Liver (tissue), 9 donors: Measurements from ENCODE around the gene PLPP6. TPM values are rescaled to one million over a fixed set of nuclear protein-coding genes. Genes with fewer than 3 reads are reported as not detected.

Experiments used
- DNase-seq: peaks from one replicate; pipeline ENCODE4 v3.0.0-alpha.2; 2017; ENCODE audit warnings: low spot score
- H3K27ac ChIP-seq, 2 donors: one replicate each; pipeline ENCODE4 v1.7.0; 2013; ENCODE audit warnings: inconsistent platforms in 2 of 2, low read length in 2 of 2, control low read depth in 1 of 2, low read depth in 1 of 2, mild to moderate bottlenecking in 1 of 2
- H3K27me3 ChIP-seq, 4 donors: one replicate each; pipeline versions ENCODE4 v1.6.1 to v1.7.0; 2013; ENCODE audit warnings: low read length in 3 of 4, inconsistent platforms in 1 of 4, mild to moderate bottlenecking in 1 of 4, moderate library complexity in 1 of 4; ENCODE audit not compliant: control insufficient read depth in 4 of 4, insufficient read depth in 4 of 4
- H3K36me3 ChIP-seq, 4 donors: one replicate each; pipeline versions ENCODE4 v1.6.1 to v1.7.0; 2013; ENCODE audit warnings: low read length in 3 of 4, mild to moderate bottlenecking in 3 of 4, low read depth in 1 of 4, moderate library complexity in 1 of 4; ENCODE audit not compliant: control insufficient read depth in 4 of 4, insufficient read depth in 3 of 4
- H3K4me1 ChIP-seq, 4 donors: one replicate each; pipeline versions ENCODE4 v1.6.1 to v1.7.0; 2013; ENCODE audit warnings: low read length in 3 of 4, mild to moderate bottlenecking in 3 of 4, moderate library complexity in 1 of 4; ENCODE audit not compliant: control insufficient read depth in 4 of 4, insufficient read depth in 4 of 4
- H3K4me3 ChIP-seq, 3 donors: one replicate each; pipeline versions ENCODE4 v1.6.1 to v1.7.0; 2013; ENCODE audit warnings: low read length in 3 of 3, control low read depth in 1 of 3, low read depth in 1 of 3, mild to moderate bottlenecking in 1 of 3
- H3K9ac ChIP-seq, 2 donors: one replicate each; pipeline ENCODE4 v1.7.0; 2013; ENCODE audit warnings: low read length in 2 of 2, mild to moderate bottlenecking in 2 of 2, moderate library complexity in 2 of 2, control low read depth in 1 of 2, low read depth in 1 of 2
- H3K9me3 ChIP-seq, 4 donors: one replicate each; pipeline versions ENCODE4 v1.6.1 to v1.7.0; 2013; ENCODE audit warnings: low read length in 3 of 4; ENCODE audit not compliant: control insufficient read depth in 4 of 4
- EGR1 ChIP-seq, 2 donors: IDR thresholded peaks; 2 replicates each; pipeline ENCODE4 v1.6.1; 2016 to 2018; ENCODE audit warnings: antibody characterized with exemption in 2 of 2, low read depth in 2 of 2
- FOXA1 ChIP-seq: IDR thresholded peaks from 2 replicates; pipeline ENCODE4 v1.6.1; 2016; ENCODE audit warnings: antibody characterized with exemption
- FOXA2 ChIP-seq: IDR thresholded peaks from 2 replicates; pipeline ENCODE4 v1.6.1; 2016; ENCODE audit warnings: antibody characterized with exemption
- GABPA ChIP-seq, 2 donors: IDR thresholded peaks in 1 of 2; conservative IDR thresholded peaks in 1 of 2; 2 replicates each; pipeline ENCODE4 v1.6.1; 2016; ENCODE audit warnings: antibody characterized with exemption in 2 of 2, mild to moderate bottlenecking in 1 of 2, moderate library complexity in 1 of 2
- HNF4A ChIP-seq, 2 donors: conservative IDR thresholded peaks; 2 replicates each; pipeline ENCODE4 v1.6.1; 2016; ENCODE audit warnings: antibody characterized with exemption in 2 of 2, mild to moderate bottlenecking in 2 of 2
- HNF4G ChIP-seq: IDR thresholded peaks from 2 replicates; pipeline ENCODE4 v1.6.1; 2016; ENCODE audit warnings: antibody characterized with exemption
- JUND ChIP-seq, 2 donors: IDR thresholded peaks; 2 replicates each; pipeline ENCODE4 v1.6.1; 2016; ENCODE audit warnings: antibody characterized with exemption in 2 of 2
- NR2F2 ChIP-seq: IDR thresholded peaks from 2 replicates; pipeline ENCODE4 v1.6.1; 2016; ENCODE audit warnings: antibody characterized with exemption
- RAD21 ChIP-seq, 2 donors: IDR thresholded peaks; 2 replicates each; pipeline ENCODE4 v1.6.1; 2016; ENCODE audit warnings: antibody characterized with exemption in 2 of 2, mild to moderate bottlenecking in 2 of 2
- RXRA ChIP-seq, 2 donors: IDR thresholded peaks; 2 replicates each; pipeline ENCODE4 v1.6.1; 2017 to 2018; ENCODE audit warnings: antibody characterized with exemption in 2 of 2, mild to moderate bottlenecking in 1 of 2
- SP1 ChIP-seq: IDR thresholded peaks from 2 replicates; pipeline ENCODE4 v1.6.1; 2018; ENCODE audit warnings: antibody characterized with exemption, mild to moderate bottlenecking
- TAF1 ChIP-seq: conservative IDR thresholded peaks from 2 replicates; pipeline ENCODE4 v1.6.1; 2016; ENCODE audit warnings: antibody characterized with exemption, mild to moderate bottlenecking
- YY1 ChIP-seq: IDR thresholded peaks from 2 replicates; pipeline ENCODE4 v1.6.1; 2016; ENCODE audit warnings: antibody characterized with exemption, mild to moderate bottlenecking
- WGBS: extraction: QIAGEN DNeasy Blood & Tissue Kit; methylation state at CpG from one replicate; pipeline ENCODE4 v1.1.7; 2013; 5-methylcytosine and 5-hydroxymethylcytosine counted together
- polyA plus RNA-seq, 2 donors: library from polyadenylated mRNA; stranded (reverse) in 1 of 2; unstranded in 1 of 2; fragments of 200-250 nt in 1 of 2; fragments of >200 nt in 1 of 2; fragmentation: Nextera tagmentation in 1 of 2; extraction: Ambion mirVana in 1 of 2; gene quantifications; one replicate each; pipeline versions ENCODE4 v1.2.1 to v1.2.3, GENCODE V29; 2013 to 2015
- total RNA-seq, 2 donors: library from RNA; depleted of rRNA; stranded (reverse); fragments of >200 nt; gene quantifications; one replicate each; pipeline ENCODE4 v1.2.3, GENCODE V29; 2014
- TF ChIP-seq, protein P1 (sequence below): IDR thresholded peaks from 2 replicates; pipeline ENCODE4 v1.6.1; 2016; ENCODE audit warnings: antibody characterized with exemption, mild to moderate bottlenecking
- TF ChIP-seq, protein P2 (sequence below): IDR thresholded peaks from 2 replicates; pipeline ENCODE4 v1.6.1; 2016; ENCODE audit warnings: antibody characterized with exemption
- TF ChIP-seq, protein P3 (sequence below): IDR thresholded peaks from 2 replicates; pipeline ENCODE4 v1.6.1; 2016; ENCODE audit warnings: antibody characterized with exemption
- TF ChIP-seq, protein P4 (sequence below): IDR thresholded peaks from 2 replicates; pipeline ENCODE4 v1.6.1; 2016; ENCODE audit warnings: antibody characterized with exemption
- TF ChIP-seq, protein P5 (sequence below): fragments of 150-350 bp; IDR thresholded peaks from 2 replicates; pipeline ENCODE4 v1.5.1; 2017; ENCODE audit warnings: improper control_type of control experiment, low read depth, low read length; ENCODE audit not compliant: missing input control
- donor health status: healthy.
- donor health status: healthy.
- donor health status: healthy.
- donor health status: healthy.
- donor health status: healthy.

The PLPP6 gene
- total and polyA plus RNA-seq, 4 donors, result 9.5 to 11.8 (median 11.1) TPM

DNA sequence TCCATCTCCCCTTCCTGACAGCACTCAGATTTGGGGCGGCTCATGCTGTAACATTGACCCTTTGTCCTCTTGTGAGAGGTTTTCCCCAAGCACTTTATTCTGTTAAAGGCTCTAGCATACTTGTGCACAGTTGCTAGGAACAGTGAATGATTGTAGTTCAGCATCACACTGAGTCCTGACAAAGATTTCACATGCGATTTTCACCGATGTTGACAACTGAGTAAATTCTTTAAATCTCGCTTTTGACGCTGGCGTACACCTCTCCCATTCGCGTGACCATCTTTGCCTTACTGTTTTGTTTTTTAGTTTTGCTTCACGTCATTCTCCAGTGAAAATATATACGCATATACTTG lies 18.1 kb downstream of the PLPP6 start:
- 2% methylated on average over 10 of the region's 10 CpGs for WGBS
- H3K9me3 ChIP-seq, result no peaks in the 10 kb centered on the region
- no peak for DNase-seq
- H3K27ac ChIP-seq, result peak overlapping the region; percentile 98 to 99
- peaks cover 4 to 22% (median 7%) of the 10 kb centered on the region in 4 donors for H3K4me1 ChIP-seq
- peak overlapping the region; percentile 85 to 98 (median 87) for H3K4me3 ChIP-seq
- H3K27me3 ChIP-seq, result no peaks in the 10 kb centered on the region
- peaks cover 0 to 7% (median 4%) of the 10 kb centered on the region in 4 donors for H3K36me3 ChIP-seq
- peak overlapping the region; percentile 83 to 95 for H3K9ac ChIP-seq
- no peak for TF ChIP-seq FOXA2
- TF ChIP-seq HNF4A (conservative IDR thresholded peaks at IDR 0.05), result peak; percentile 24 to 35

DNA sequence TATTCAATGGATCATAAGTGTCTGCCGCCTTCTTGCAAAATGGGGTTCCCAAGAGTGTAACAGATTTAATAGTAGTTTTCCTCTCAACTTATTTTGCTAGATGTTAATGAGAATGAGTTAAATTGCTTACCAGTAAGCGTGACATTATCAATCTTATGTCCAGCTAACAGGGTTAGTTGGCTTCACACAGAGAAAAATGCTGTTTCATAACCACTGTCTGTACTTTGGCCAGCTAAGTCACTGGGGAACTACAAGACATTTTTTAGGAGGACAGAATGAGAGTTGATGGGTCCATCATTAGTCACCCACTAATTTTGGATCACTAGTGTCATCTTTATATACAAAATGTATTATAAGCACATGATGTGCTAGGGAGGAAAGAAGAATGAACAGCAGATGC lies 18.7 kb downstream of the PLPP6 start:
- peaks cover 0 to 13% (median 9%) of the 10 kb centered on the region in 4 donors for H3K36me3 ChIP-seq
- WGBS, result 25% methylated on average over 2 of the region's 2 CpGs
- peak overlapping the region; percentile 83 to 95 for H3K9ac ChIP-seq
- H3K27me3 ChIP-seq, result no peaks in the 10 kb centered on the region
- no peak for DNase-seq
- TF ChIP-seq TAF1 (no peak), HNF4A (conservative IDR thresholded peaks at IDR 0.05) (peak; percentile 73 to 82), HNF4G (peak; percentile 33), GABPA (IDR thresholded peaks at IDR 0.05 in 1 of 2, conservative IDR thresholded peaks at IDR 0.05 in 1 of 2) (no peak), RAD21 (IDR thresholded peaks at IDR 0.05) (peak in 1 of 2 donors; percentile 12), YY1 (peak; percentile 58), FOXA2 (no peak), JUND (IDR thresholded peaks at IDR 0.05) (peak in 1 of 2 donors; percentile 34), EGR1 (IDR thresholded peaks at IDR 0.05; ENCODE audit: low read depth in 2 of 2) (no peak), FOXA1 (no peak), SP1 (no peak), RXRA (IDR thresholded peaks at IDR 0.05) (peak in 1 of 2 donors; percentile 16), NR2F2 (no peak)
- TF ChIP-seq, protein P1, sequence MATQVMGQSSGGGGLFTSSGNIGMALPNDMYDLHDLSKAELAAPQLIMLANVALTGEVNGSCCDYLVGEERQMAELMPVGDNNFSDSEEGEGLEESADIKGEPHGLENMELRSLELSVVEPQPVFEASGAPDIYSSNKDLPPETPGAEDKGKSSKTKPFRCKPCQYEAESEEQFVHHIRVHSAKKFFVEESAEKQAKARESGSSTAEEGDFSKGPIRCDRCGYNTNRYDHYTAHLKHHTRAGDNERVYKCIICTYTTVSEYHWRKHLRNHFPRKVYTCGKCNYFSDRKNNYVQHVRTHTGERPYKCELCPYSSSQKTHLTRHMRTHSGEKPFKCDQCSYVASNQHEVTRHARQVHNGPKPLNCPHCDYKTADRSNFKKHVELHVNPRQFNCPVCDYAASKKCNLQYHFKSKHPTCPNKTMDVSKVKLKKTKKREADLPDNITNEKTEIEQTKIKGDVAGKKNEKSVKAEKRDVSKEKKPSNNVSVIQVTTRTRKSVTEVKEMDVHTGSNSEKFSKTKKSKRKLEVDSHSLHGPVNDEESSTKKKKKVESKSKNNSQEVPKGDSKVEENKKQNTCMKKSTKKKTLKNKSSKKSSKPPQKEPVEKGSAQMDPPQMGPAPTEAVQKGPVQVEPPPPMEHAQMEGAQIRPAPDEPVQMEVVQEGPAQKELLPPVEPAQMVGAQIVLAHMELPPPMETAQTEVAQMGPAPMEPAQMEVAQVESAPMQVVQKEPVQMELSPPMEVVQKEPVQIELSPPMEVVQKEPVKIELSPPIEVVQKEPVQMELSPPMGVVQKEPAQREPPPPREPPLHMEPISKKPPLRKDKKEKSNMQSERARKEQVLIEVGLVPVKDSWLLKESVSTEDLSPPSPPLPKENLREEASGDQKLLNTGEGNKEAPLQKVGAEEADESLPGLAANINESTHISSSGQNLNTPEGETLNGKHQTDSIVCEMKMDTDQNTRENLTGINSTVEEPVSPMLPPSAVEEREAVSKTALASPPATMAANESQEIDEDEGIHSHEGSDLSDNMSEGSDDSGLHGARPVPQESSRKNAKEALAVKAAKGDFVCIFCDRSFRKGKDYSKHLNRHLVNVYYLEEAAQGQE, result peak; percentile 39
- TF ChIP-seq, protein P2, sequence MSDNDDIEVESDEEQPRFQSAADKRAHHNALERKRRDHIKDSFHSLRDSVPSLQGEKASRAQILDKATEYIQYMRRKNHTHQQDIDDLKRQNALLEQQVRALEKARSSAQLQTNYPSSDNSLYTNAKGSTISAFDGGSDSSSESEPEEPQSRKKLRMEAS, result peak; percentile 53
- TF ChIP-seq, protein P3, sequence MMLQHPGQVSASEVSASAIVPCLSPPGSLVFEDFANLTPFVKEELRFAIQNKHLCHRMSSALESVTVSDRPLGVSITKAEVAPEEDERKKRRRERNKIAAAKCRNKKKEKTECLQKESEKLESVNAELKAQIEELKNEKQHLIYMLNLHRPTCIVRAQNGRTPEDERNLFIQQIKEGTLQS, result no peak
- TF ChIP-seq, protein P4, sequence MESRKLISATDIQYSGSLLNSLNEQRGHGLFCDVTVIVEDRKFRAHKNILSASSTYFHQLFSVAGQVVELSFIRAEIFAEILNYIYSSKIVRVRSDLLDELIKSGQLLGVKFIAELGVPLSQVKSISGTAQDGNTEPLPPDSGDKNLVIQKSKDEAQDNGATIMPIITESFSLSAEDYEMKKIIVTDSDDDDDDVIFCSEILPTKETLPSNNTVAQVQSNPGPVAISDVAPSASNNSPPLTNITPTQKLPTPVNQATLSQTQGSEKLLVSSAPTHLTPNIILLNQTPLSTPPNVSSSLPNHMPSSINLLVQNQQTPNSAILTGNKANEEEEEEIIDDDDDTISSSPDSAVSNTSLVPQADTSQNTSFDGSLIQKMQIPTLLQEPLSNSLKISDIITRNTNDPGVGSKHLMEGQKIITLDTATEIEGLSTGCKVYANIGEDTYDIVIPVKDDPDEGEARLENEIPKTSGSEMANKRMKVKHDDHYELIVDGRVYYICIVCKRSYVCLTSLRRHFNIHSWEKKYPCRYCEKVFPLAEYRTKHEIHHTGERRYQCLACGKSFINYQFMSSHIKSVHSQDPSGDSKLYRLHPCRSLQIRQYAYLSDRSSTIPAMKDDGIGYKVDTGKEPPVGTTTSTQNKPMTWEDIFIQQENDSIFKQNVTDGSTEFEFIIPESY, result no peak
- TF ChIP-seq, protein P5, sequence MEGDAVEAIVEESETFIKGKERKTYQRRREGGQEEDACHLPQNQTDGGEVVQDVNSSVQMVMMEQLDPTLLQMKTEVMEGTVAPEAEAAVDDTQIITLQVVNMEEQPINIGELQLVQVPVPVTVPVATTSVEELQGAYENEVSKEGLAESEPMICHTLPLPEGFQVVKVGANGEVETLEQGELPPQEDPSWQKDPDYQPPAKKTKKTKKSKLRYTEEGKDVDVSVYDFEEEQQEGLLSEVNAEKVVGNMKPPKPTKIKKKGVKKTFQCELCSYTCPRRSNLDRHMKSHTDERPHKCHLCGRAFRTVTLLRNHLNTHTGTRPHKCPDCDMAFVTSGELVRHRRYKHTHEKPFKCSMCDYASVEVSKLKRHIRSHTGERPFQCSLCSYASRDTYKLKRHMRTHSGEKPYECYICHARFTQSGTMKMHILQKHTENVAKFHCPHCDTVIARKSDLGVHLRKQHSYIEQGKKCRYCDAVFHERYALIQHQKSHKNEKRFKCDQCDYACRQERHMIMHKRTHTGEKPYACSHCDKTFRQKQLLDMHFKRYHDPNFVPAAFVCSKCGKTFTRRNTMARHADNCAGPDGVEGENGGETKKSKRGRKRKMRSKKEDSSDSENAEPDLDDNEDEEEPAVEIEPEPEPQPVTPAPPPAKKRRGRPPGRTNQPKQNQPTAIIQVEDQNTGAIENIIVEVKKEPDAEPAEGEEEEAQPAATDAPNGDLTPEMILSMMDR, result no peak
- peak overlapping the region; percentile 85 to 98 (median 87) for H3K4me3 ChIP-seq
- peak overlapping the region; percentile 98 to 99 for H3K27ac ChIP-seq
- H3K4me1 ChIP-seq, result peaks cover 4 to 22% (median 7%) of the 10 kb centered on the region in 4 donors
- no peaks in the 10 kb centered on the region for H3K9me3 ChIP-seq
